ENCODE results near the gene TMEM52B. TPM values are rescaled to one million over a fixed set of nuclear protein-coding genes. Genes with fewer than 3 reads are reported as not detected.

The TMEM52B gene
- not detected for total RNA-seq

GRCh38 chr12:10178821-10179220, at the start of gene TMEM52B:
Gene TMEM52B (plus strand): TSS chr12:10179032. CDS start chr12:10179575, 543 bp downstream.

GRCh38 chr12:10130042-10130441, 48.8 kb upstream of the TMEM52B start, which contains the start of gene CLEC7A:
Gene CLEC7A (minus strand): TSS chr12:10130199. CDS start chr12:10130082, 117 bp downstream.

GRCh38 chr12:10171973-10172728, 6.7 kb upstream of the TMEM52B start, which contains the start of gene OLR1:
Gene OLR1 (minus strand): TSS chr12:10172132. CDS start chr12:10172077, 55 bp downstream.

GRCh38 chr12:10212739-10213131, 33.9 kb downstream of the TMEM52B start, which contains the start of gene GABARAPL1:
Gene GABARAPL1 (plus strand): TSS chr12:10212877. CDS start chr12:10213130, 253 bp downstream.

Other genes starting within 250 kb of the TMEM52B start
- gene CLEC2A, start 246.7 kb upstream of the TMEM52B start, total RNA-seq: not detected
- gene CLEC12A, start 207.6 kb upstream of the TMEM52B start, total RNA-seq: not detected
- under 1 TPM in 1 of 2 donors, not detected in 1; under 0.01 TPM for gene CLEC1B, start 179.9 kb upstream of the TMEM52B start, total RNA-seq
- gene CLEC12B, start 168.4 kb upstream of the TMEM52B start, total RNA-seq: not detected
- gene CLEC9A, start 148.3 kb upstream of the TMEM52B start, total RNA-seq: not detected
- under 1 TPM; under 0.01 to 0.33 TPM for gene CLEC1A, start 80.0 kb upstream of the TMEM52B start, total RNA-seq
- under 1 TPM; under 0.01 to 0.33 TPM for gene CLEC7A, start 48.8 kb upstream of the TMEM52B start, total RNA-seq
- gene OLR1, start 6.9 kb upstream of the TMEM52B start, total RNA-seq: not detected
- 10 to 100 TPM; 25.0 to 37.2 TPM for gene GABARAPL1, start 33.8 kb downstream of the TMEM52B start, total RNA-seq
- under 1 TPM in 1 of 2 donors, not detected in 1; under 0.01 TPM for gene KLRD1, start 128.8 kb downstream of the TMEM52B start, total RNA-seq
- not detected for gene KLRK1, start 211.0 kb downstream of the TMEM52B start, total RNA-seq
- not detected for gene KLRC4, start 230.7 kb downstream of the TMEM52B start, total RNA-seq
- gene KLRC3, start 241.6 kb downstream of the TMEM52B start, total RNA-seq: under 1 TPM in 1 of 2 donors, not detected in 1; 0.33 TPM